ENCODE data around the gene ABCA4. TPM values are rescaled to one million over a fixed set of nuclear protein-coding genes. Genes with fewer than 3 reads are reported as not detected.

The ABCA4 gene
- total RNA-seq, 4 donors from 2014 or later = 0.49 to 2.0 (median 1.0) TPM; not detected in 1

DNA sequence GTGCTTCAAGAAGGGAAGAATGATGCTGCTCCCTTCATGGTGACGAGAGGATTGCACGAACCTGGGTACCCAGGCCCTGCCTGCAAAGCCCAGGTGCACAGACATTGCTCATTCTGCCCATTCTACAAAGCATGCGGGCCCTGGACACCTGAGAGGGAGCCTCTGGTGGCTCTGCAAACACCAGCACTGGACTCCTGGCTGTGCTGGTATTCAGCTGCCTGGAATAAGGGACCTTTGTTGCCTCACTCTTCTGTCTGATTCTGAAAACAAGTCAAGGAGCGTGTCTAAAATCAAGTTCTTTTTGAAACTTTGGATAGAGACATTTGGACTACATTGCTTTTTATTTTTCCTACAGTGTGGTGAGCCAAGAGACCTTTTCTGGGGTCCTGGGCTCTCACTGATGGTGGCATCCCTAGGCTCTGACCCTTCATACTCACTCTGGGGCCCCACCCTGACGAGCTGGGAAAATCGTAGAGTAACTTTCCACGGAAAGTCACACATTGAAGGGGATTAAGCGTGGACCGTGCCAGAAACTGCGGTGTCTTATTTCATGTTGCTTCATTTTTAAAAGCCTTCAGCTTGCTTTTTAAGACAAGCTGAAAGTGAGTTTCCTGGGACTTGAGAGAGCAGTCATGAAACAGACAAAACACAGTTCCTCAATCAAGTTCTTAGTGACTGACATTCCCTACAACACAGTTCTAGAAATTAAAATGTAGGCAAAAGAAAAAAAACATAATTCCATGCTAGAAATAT is 24.0 kb downstream of the ABCA4 start:
- H3K36me3 ChIP-seq = no peaks in the 10 kb centered on the region
- H3K27me3 ChIP-seq = no peaks in the 10 kb centered on the region
- peak; percentile 53 to 58 for DNase-seq
- H3K9me3 ChIP-seq = no peaks in the 10 kb centered on the region
- H3K27ac ChIP-seq = peak overlapping the region; percentile 78 to 88
- intact Hi-C loops (cut with DNase I; ENCODE audit: low total_unique reads) = no loop called here
- TF ChIP-seq, protein P1, sequence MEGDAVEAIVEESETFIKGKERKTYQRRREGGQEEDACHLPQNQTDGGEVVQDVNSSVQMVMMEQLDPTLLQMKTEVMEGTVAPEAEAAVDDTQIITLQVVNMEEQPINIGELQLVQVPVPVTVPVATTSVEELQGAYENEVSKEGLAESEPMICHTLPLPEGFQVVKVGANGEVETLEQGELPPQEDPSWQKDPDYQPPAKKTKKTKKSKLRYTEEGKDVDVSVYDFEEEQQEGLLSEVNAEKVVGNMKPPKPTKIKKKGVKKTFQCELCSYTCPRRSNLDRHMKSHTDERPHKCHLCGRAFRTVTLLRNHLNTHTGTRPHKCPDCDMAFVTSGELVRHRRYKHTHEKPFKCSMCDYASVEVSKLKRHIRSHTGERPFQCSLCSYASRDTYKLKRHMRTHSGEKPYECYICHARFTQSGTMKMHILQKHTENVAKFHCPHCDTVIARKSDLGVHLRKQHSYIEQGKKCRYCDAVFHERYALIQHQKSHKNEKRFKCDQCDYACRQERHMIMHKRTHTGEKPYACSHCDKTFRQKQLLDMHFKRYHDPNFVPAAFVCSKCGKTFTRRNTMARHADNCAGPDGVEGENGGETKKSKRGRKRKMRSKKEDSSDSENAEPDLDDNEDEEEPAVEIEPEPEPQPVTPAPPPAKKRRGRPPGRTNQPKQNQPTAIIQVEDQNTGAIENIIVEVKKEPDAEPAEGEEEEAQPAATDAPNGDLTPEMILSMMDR (IDR thresholded peaks at IDR 0.05) = no peak
- no peak for TF ChIP-seq POLR2A (IDR thresholded peaks at IDR 0.05)
- H3K4me1 ChIP-seq = peaks cover 15 to 30% of the 10 kb centered on the region in 2 donors
- no peak overlapping the region for H3K4me3 ChIP-seq

DNA sequence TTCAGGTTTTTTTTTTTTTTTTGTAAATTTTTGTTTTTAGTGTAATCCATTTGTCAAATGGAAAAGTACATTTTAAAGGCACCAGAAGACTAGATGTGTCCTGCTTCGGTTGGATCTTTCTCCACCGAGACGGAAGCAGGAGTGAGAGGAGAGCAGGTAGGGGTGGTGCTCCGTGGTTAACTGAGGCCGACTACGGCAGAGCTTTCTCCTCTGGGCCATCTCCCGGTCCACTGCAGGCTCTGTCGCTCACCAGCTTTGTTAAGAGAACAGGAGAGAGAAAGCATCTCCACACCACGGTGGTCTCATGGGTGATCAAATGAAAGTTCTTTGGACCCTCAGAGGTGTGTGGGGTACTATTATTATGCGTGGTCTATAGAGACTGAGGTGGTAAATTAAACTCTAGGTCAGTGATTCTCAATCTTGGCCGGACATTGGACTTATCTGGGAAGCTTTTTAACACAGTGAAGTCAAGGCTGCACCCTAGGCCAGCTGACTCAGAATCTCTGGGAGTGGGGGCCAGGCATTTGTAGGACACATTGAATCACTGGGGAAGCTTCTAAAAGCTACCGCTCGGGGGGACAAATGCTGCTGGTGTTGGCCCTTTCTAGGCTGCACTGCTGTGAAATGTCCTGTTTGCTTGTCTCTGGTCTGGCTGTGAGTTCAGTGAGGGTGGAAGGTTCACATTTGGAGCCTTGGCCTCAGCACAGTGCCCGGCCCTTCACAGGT is 25.0 kb downstream of the ABCA4 start:
- intact Hi-C loops (cut with DNase I; ENCODE audit: low total_unique reads) = no loop called here
- H3K4me3 ChIP-seq = no peak overlapping the region
- TF ChIP-seq, protein P1 (IDR thresholded peaks at IDR 0.05) = no peak
- TF ChIP-seq POLR2A (IDR thresholded peaks at IDR 0.05) = no peak
- H3K4me1 ChIP-seq = peaks cover 15 to 25% of the 10 kb centered on the region in 2 donors
- no peaks in the 10 kb centered on the region for H3K9me3 ChIP-seq
- no peaks in the 10 kb centered on the region for H3K36me3 ChIP-seq
- peak; percentile 64 to 65 for DNase-seq
- H3K27me3 ChIP-seq = no peaks in the 10 kb centered on the region
- H3K27ac ChIP-seq = peak overlapping the region; percentile 78 to 88

DNA sequence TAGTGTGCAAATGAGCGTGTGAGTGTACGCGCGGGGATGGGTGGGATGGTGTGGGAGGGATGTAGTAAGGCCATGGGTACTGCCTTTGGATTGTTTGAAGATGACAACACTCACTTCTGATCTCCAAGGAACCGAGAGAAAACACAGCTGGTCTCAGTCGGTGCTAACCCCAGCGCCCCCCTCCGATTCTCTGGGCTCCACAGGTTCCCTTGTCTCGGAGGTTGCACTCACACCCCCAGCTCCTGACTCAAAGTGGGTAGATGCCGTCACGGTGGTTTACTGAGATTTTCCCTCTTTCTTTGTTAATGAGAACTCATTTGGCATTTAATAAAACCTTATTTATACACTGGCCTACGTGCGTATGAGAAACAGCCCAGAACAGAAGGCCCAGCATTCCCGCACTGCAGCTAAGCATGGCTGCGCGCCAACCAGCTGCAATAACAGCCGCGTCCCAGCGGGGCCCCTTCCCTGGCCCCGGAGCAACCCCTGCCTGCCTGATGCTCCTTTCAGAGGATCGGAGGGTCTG is 25.8 kb downstream of the ABCA4 start:
- Histone ChIP-seq H3K4me1 (peaks cover 15 to 19% of the 10 kb centered on the region in 2 donors), H3K4me3 (no peak overlapping the region), H3K27ac (peak overlapping the region; percentile 78 to 88), H3K9me3 (no peaks in the 10 kb centered on the region), H3K36me3 (no peaks in the 10 kb centered on the region), H3K27me3 (no peaks in the 10 kb centered on the region)
- peak; percentile 83 to 86 for DNase-seq
- intact Hi-C loops (cut with DNase I; ENCODE audit: low total_unique reads) = no loop called here
- no peak for TF ChIP-seq POLR2A (IDR thresholded peaks at IDR 0.05)
- TF ChIP-seq, protein P1 (IDR thresholded peaks at IDR 0.05) = no peak

DNA sequence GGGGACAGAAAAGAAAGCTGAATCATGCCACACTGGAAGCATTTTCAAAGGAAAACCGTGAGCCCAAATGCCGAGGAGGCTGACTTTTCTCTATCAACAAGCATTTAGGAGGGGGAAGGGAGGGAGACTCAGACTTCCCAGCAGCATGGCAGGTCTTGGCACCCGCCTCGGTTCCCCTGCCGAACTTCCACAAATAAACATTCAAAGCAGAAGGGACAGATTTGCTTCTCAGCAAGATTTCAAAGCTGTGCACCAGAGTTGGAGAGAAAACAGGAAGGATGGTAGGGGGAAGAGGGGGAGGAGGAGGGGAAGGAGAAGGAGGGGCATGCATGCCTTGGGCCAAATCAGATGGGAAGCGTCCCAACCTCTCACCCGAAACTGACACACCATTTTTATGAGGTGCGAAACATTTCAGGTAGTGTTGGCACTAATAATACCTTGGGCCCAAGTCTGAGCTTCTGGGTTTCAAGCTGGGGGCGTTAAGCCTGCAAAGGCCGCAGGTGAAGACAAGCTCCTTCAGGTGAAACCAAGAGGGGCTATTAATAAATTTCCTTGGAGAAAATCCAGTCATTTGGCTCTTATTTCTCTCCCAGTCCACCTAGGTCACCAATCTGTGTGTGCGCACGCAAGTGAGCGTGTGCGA is 26.4 kb downstream of the ABCA4 start:
- DNase-seq = peak; percentile 66 to 78
- Histone ChIP-seq H3K4me1 (peaks cover 15 to 19% of the 10 kb centered on the region in 2 donors), H3K9me3 (no peaks in the 10 kb centered on the region), H3K27ac (peak overlapping the region; percentile 78 to 88), H3K36me3 (no peaks in the 10 kb centered on the region), H3K27me3 (no peaks in the 10 kb centered on the region), H3K4me3 (no peak overlapping the region)
- TF ChIP-seq, protein P1 (IDR thresholded peaks at IDR 0.05) = no peak
- TF ChIP-seq POLR2A (IDR thresholded peaks at IDR 0.05) = no peak
- intact Hi-C loops (cut with DNase I; ENCODE audit: low total_unique reads) = no loop called here
